ENCODE results near the gene COL18A1.

Gene COL18A1

DNA sequence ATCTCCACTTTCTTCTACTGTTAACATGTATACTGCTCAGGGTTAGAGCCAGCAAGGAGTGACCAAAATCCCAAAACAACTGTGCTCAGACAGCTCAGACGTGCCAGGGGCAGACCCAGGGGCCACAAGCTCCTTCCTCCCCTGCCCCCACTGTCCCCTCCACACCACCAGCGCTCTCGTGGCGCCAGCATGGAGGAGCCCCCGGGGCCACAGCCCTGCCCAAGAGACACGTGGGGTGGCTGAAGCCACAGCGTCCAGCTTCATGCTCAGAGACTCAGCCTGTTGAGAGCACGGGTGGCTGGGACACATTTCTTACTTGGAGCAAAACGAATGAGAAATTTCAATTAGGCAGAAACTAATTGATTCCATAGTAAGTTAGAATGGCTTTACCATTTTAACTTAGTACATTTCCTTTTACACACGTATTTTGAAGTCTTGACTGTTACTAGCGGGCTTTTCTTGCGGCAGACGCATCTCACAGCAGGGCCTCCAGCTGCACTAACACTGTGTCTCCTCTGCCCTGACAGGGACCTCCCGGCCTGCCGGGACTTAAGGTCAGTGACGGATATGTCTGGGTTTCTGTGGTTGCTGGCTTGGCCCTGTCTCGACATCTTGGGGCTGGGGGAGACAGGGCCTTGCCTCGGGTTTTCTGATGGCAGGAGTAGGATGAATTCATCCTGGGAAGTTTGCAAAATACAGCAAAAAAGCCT, 83.1 kb downstream of the COL18A1 start:
- Histone ChIP-seq H3K27me3 (ENCODE audit: insufficient read depth, poor library complexity, severe bottlenecking) (no peaks in the 10 kb centered on the region), H3K4me3 (ENCODE audit: severe bottlenecking) (no peak overlapping the region), H3K4me1 (ENCODE audit: insufficient read depth, poor library complexity, severe bottlenecking) (no peaks in the 10 kb centered on the region), H3K27ac (ENCODE audit: poor library complexity, severe bottlenecking) (no peak overlapping the region), H3K36me3 (ENCODE audit: low read depth) (no peaks in the 10 kb centered on the region), H3K9me3 (ENCODE audit: severe bottlenecking) (no peaks in the 10 kb centered on the region)
- DNase-seq (ENCODE audit: low spot score) (no peak), ATAC-seq (ENCODE audit: low read depth) (no peak)
- TF ChIP-seq, protein P1, sequence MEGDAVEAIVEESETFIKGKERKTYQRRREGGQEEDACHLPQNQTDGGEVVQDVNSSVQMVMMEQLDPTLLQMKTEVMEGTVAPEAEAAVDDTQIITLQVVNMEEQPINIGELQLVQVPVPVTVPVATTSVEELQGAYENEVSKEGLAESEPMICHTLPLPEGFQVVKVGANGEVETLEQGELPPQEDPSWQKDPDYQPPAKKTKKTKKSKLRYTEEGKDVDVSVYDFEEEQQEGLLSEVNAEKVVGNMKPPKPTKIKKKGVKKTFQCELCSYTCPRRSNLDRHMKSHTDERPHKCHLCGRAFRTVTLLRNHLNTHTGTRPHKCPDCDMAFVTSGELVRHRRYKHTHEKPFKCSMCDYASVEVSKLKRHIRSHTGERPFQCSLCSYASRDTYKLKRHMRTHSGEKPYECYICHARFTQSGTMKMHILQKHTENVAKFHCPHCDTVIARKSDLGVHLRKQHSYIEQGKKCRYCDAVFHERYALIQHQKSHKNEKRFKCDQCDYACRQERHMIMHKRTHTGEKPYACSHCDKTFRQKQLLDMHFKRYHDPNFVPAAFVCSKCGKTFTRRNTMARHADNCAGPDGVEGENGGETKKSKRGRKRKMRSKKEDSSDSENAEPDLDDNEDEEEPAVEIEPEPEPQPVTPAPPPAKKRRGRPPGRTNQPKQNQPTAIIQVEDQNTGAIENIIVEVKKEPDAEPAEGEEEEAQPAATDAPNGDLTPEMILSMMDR (IDR thresholded peaks at IDR 0.05; ENCODE audit: poor library complexity, severe bottlenecking), result no peak

DNA sequence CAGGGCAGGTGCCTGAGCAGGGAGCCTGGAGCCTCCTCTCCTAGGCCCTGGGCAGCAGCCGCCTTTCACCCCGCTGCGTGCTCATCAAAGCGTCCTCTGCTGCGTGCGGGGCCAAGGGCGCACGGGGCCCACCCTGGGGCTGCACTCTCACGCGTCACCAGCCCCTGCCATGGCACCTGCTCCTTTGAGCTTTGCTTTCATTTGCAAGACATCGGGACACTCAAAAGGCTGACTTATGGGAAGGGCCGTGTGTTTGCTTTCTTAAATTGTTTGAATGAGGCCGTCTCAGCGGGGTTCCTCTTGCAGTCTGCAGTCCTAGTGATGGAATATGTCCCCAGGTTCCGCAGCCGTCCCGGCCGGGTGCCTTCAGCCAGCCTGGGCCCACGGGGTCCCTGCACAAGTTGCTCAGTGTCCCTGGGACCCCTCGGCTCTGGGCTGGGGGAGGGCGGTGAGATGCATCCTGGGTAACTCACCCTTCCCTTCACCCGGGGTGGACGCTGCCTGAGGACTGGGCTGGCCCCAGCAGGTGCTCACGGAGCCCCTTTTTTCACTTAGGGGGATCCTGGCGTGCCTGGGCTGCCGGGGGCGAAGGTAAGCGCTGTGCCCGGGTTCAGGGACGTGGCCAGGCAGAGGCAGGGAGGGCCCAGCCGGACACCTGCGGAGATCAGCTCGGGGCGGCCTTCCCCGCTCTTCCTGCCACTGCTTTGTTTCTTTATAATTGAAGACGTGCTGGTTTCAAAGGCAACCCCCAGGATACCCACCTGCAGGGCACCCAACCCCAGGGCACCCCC, 84.2 kb downstream of the COL18A1 start:
- TF ChIP-seq, protein P1 (IDR thresholded peaks at IDR 0.05; ENCODE audit: poor library complexity, severe bottlenecking), result no peak
- H3K36me3 ChIP-seq (ENCODE audit: low read depth), result no peaks in the 10 kb centered on the region
- ATAC-seq (ENCODE audit: low read depth) (no peak), DNase-seq (ENCODE audit: low spot score) (no peak)
- no peaks in the 10 kb centered on the region for H3K27me3 ChIP-seq (ENCODE audit: insufficient read depth, poor library complexity, severe bottlenecking)
- H3K9me3 ChIP-seq (ENCODE audit: severe bottlenecking), result no peaks in the 10 kb centered on the region
- H3K4me1 ChIP-seq (ENCODE audit: insufficient read depth, poor library complexity, severe bottlenecking), result no peaks in the 10 kb centered on the region
- H3K27ac ChIP-seq (ENCODE audit: poor library complexity, severe bottlenecking), result no peak overlapping the region
- H3K4me3 ChIP-seq (ENCODE audit: severe bottlenecking), result no peak overlapping the region

DNA sequence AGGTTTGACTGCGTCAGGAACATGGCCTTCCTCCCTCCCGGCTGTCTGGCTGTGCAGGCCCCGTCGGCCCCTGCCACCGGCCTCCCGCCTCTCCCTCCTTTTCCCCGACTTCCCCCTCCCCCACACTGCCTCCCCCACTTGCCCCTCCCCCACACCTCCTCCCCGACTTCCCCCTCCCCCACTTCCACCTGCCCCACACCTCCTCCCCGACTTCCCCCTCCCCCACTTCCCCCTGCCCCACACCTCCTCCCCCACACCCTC, 84.7 kb downstream of the COL18A1 start:
- H3K27ac ChIP-seq (ENCODE audit: poor library complexity, severe bottlenecking), result no peak overlapping the region
- no peaks in the 10 kb centered on the region for H3K9me3 ChIP-seq (ENCODE audit: severe bottlenecking)
- H3K4me1 ChIP-seq (ENCODE audit: insufficient read depth, poor library complexity, severe bottlenecking), result no peaks in the 10 kb centered on the region
- ATAC-seq (ENCODE audit: low read depth), result no peak
- no peaks in the 10 kb centered on the region for H3K36me3 ChIP-seq (ENCODE audit: low read depth)
- TF ChIP-seq, protein P1 (IDR thresholded peaks at IDR 0.05; ENCODE audit: poor library complexity, severe bottlenecking), result no peak
- no peak overlapping the region for H3K4me3 ChIP-seq (ENCODE audit: severe bottlenecking)
- no peak for DNase-seq (ENCODE audit: low spot score)
- H3K27me3 ChIP-seq (ENCODE audit: insufficient read depth, poor library complexity, severe bottlenecking), result no peaks in the 10 kb centered on the region

DNA sequence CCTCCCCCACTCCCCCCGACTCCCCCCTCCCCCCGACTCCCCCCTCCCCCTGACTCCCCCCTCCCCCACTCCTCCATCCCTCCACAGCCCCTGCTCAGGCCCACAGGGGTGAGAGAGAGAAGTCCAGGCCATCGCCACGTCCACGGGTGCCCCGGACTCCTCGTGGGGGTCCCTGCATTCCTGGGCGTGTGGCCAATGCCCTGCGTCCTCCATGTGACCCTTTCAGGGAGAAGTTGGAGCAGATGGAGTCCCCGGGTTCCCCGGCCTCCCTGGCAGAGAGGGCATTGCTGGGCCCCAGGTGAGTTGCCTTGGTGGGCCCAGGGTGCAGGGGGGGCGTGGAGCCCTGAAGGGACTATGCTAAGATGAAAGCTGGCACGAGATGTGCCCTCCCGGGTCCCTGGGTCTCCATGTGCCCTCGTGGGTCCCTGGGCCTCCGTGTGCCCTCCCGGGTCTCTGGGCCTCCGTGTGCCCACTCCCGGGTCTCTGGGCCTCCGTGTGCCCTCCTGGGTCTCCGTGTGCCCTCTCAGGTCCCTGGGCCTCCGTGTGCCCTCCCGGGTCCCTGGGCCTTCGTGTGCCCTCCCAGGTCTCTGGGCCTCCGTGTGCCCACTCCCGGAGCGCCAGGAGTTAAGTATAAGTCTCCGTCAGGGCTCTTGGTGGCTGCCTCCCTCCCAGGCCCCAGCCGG, 85.2 kb downstream of the COL18A1 start:
- Histone ChIP-seq H3K27ac (ENCODE audit: poor library complexity, severe bottlenecking) (no peak overlapping the region), H3K4me1 (ENCODE audit: insufficient read depth, poor library complexity, severe bottlenecking) (no peaks in the 10 kb centered on the region), H3K36me3 (ENCODE audit: low read depth) (no peaks in the 10 kb centered on the region), H3K4me3 (ENCODE audit: severe bottlenecking) (no peak overlapping the region), H3K9me3 (ENCODE audit: severe bottlenecking) (no peaks in the 10 kb centered on the region), H3K27me3 (ENCODE audit: insufficient read depth, poor library complexity, severe bottlenecking) (no peaks in the 10 kb centered on the region)
- TF ChIP-seq, protein P1 (IDR thresholded peaks at IDR 0.05; ENCODE audit: poor library complexity, severe bottlenecking), result no peak
- DNase-seq (ENCODE audit: low spot score) (no peak), ATAC-seq (ENCODE audit: low read depth) (no peak)
